Skeletal muscle tissue (tissue), 4 donors: ENCODE results near the gene CTU2. TPM values are rescaled to one million over a fixed set of nuclear protein-coding genes. Genes with fewer than 3 reads are reported as not detected.
A peak's percentile ranks its signal among the peaks of the same experiment; 100 is the strongest.

Source experiments
- H3K27ac ChIP-seq: one replicate; pipeline ENCODE4 v1.7.0; 2013; ENCODE audit warnings: mild to moderate bottlenecking, low read depth, low read length, inconsistent platforms
- H3K27me3 ChIP-seq, 3 donors: one replicate each; pipeline ENCODE4 v1.7.0; 2013; ENCODE audit warnings: low read length in 3 of 3; ENCODE audit not compliant: control insufficient read depth in 3 of 3, insufficient read depth in 3 of 3
- H3K36me3 ChIP-seq, 3 donors: one replicate each; pipeline ENCODE4 v1.7.0; 2013; ENCODE audit warnings: low read length in 3 of 3; ENCODE audit not compliant: control insufficient read depth in 3 of 3, insufficient read depth in 3 of 3
- H3K4me1 ChIP-seq, 3 donors: one replicate each; pipeline ENCODE4 v1.7.0; 2013; ENCODE audit warnings: low read length in 3 of 3, mild to moderate bottlenecking in 3 of 3; ENCODE audit not compliant: control insufficient read depth in 3 of 3, insufficient read depth in 3 of 3
- H3K4me3 ChIP-seq, 3 donors: one replicate each; pipeline ENCODE4 v1.7.0; 2013; ENCODE audit warnings: low read length in 3 of 3
- H3K9ac ChIP-seq, 3 donors: one replicate each; pipeline ENCODE4 v1.7.0; 2013; ENCODE audit warnings: low read length in 3 of 3, mild to moderate bottlenecking in 3 of 3, moderate library complexity in 2 of 3, low read depth in 1 of 3
- H3K9me3 ChIP-seq, 3 donors: one replicate each; pipeline ENCODE4 v1.7.0; 2013; ENCODE audit warnings: low read length in 3 of 3; ENCODE audit not compliant: control insufficient read depth in 3 of 3
- total RNA-seq: library from RNA; depleted of rRNA; stranded (reverse); fragments of >200 nt; gene quantifications from one replicate; pipeline ENCODE4 v1.2.3, GENCODE V29; 2014
- donor health status: Osteomylitis.

CTU2 gene
- total RNA-seq, 1 donor from 2014 or later, result 10.4 TPM

DNA sequence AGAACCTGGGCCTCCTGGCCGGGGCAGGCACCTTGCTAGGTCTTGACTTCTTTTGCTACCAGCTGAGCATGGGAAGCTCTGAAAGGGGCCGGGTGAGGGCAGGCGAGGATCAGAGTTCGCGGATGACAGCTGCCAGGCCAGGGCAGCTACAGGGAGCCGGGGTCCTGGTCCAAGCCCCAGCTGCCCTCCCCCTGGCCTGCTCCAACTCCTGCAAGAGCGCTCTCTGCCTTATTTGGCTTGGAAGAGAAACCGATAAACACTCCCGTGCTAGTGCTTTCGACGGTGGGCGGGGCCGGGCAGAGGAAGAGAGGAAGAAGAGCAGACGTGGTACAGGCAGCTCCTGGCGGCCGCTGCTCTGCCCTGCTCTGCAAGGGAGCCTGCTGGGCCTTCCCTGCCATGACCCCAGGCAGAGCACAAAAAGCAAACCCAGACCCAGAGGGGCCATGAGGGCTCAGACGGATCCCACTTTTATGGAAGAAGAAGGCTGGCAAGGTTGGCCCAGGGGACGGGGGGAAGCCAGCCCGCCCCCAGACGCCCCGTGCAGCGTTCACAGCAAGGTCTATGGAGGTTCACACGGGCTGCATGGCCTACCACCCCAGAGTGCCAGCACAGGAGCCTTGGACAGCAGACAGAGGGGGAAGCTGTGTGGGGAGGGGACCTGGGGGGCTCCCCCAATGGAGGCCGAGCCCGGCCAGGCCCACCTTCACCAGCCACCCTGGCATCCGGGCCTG lies 53.1 kb downstream of the CTU2 start:
- Histone ChIP-seq H3K27ac (no peak overlapping the region), H3K4me1 (peaks cover 0 to 8% (median 6%) of the 10 kb centered on the region in 3 donors), H3K9ac (no peak overlapping the region), H3K27me3 (peaks cover 0 to 6% (median 6%) of the 10 kb centered on the region in 3 donors), H3K4me3 (no peak overlapping the region), H3K36me3 (no peaks in the 10 kb centered on the region), H3K9me3 (peaks cover 0 to 8% (median 3%) of the 10 kb centered on the region in 3 donors)

DNA sequence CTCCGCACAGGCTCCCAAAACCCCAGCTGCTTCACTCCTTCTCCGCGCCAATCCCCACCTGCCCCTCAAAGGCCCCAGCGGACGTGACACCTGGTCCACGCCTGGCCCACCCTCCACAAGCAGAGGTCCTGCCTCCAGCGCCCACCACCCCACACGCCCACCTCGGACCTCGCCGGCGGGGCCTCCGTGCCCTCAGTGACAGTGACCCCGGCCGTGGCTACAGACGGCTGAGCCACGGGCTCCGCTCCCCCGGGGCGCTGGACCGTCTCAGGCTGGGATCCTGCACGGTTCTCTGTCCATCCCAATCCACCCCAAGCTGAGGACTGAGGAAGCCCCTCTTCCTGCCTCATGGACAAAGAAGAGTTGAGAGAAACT lies 53.7 kb downstream of the CTU2 start:
- Histone ChIP-seq H3K36me3 (no peaks in the 10 kb centered on the region), H3K27ac (no peak overlapping the region), H3K9me3 (peaks cover 0 to 8% (median 3%) of the 10 kb centered on the region in 3 donors), H3K4me1 (peaks cover 0 to 8% (median 6%) of the 10 kb centered on the region in 3 donors), H3K4me3 (no peak overlapping the region), H3K27me3 (peaks cover 0 to 7% (median 6%) of the 10 kb centered on the region in 3 donors), H3K9ac (no peak overlapping the region)

DNA sequence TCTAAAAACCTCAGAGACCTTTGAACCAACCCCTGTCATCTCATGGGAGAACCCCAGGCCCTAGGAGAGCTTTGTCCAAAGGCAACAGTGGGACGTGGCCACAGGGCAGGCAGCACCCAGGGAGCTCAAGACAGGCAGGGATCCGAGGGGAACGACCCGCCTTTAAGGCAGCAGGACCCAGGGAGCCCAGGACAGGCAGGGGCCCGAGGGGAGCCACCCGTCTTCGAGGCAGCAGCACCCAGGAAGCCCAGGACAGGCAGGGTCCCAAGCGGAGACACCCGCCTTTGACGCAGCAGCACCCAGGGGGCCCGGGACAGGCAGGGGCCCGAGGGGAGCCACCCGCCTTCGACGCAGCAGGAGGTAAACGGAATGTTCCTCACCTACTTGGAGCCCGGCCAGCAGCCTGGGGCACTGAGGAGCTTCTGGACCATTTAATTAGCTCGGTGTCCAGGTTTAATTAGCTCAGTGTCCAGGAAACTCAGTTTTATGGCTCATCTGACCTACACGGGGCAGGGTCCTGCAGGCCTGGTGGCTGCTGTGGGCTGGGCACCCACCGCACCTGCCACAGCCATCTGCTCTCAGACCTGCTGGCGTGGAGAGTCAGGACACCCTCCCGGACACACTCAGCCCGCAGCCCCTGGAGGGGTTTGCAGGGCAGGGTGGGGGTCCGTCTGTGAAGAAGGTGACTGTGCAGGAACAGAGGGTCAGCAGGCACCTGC lies 54.3 kb downstream of the CTU2 start:
- Histone ChIP-seq H3K36me3 (no peaks in the 10 kb centered on the region), H3K4me3 (no peak overlapping the region), H3K4me1 (peaks cover 0 to 8% (median 6%) of the 10 kb centered on the region in 3 donors), H3K27me3 (peaks cover 0 to 10% (median 6%) of the 10 kb centered on the region in 3 donors), H3K27ac (no peak overlapping the region), H3K9me3 (peaks cover 0 to 8% (median 3%) of the 10 kb centered on the region in 3 donors), H3K9ac (no peak overlapping the region)

DNA sequence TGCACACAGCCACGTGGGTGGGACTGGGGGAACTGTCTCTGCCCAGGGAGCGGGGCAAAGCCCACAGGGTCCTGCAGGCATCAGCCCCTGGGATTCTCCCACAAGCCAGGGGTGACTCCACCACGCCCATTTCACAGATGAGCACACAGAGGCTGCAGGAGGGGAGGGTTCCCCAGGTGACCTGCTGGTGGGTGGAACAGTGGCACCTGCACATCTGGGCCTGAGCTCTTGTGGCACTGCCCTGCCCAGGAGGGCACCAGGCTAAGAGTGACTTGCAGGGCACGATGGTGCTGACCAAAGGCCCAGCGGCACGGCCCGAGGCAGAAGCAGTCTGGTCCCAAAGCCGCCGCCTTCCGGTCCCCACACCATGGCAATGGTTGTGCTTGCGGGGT lies 54.8 kb downstream of the CTU2 start:
- Histone ChIP-seq H3K4me3 (no peak overlapping the region), H3K9ac (no peak overlapping the region), H3K9me3 (peaks cover 0 to 8% (median 3%) of the 10 kb centered on the region in 3 donors), H3K27ac (no peak overlapping the region), H3K36me3 (no peaks in the 10 kb centered on the region), H3K4me1 (peaks cover 0 to 8% (median 6%) of the 10 kb centered on the region in 3 donors), H3K27me3 (peaks cover 0 to 10% (median 6%) of the 10 kb centered on the region in 3 donors)

DNA sequence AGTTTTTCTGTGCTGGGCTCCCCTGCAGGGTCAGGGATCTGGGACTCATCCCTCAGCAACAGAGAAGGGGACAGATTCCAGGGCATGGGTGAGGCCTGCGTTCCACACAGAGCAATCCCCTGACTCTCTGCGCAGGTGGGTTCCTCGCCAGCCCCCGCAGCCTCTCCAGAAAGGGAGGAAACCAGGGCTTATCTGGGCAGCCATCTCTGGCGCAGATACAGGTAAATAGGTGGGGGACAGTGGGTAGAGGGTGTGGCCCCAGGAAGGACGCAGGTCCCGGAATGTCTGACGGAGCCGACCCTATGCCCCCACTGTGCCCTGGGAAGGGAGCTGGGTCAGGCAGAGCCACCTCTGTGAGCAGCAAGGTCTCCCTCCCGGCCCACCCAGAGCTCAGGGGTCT lies 55.5 kb downstream of the CTU2 start:
- peaks cover 0 to 8% (median 6%) of the 10 kb centered on the region in 3 donors for H3K4me1 ChIP-seq
- no peaks in the 10 kb centered on the region for H3K36me3 ChIP-seq
- peaks cover 0 to 10% (median 6%) of the 10 kb centered on the region in 3 donors for H3K27me3 ChIP-seq
- peaks cover 0 to 8% (median 3%) of the 10 kb centered on the region in 3 donors for H3K9me3 ChIP-seq
- no peak overlapping the region for H3K27ac ChIP-seq
- H3K9ac ChIP-seq, result no peak overlapping the region
- no peak overlapping the region for H3K4me3 ChIP-seq

DNA sequence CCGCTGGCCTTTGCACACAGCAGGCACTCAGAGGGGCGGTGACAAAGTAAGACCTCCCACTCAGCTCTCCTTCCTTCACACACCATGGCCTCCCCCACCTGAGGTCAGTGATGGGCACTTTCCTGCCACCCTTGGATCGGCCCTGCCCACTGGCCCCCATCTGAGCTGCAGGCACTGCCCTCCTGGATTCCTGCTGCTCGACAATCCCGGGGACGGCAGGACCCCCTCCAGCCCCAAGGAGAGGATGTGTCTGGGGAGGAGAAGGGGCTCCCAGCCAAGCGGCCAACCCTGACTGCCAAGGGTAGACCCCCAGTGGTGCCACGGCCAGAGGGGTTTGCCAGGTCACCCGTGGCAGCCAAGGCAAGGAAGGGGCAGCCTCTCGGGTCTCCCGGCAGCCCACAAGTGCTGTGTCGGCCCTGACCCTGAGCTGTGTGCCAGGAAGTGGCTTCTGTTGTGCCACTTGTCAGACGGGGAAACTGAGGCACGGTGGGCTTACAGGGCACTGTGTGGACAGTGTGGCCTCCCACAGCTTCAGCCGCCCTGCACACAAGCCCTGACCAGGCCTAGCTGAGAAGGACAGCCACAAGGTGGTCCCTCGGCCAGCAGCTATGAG lies 56.1 kb downstream of the CTU2 start:
- no peak overlapping the region for H3K4me3 ChIP-seq
- H3K27me3 ChIP-seq, result peaks cover 0 to 10% (median 6%) of the 10 kb centered on the region in 3 donors
- H3K9ac ChIP-seq, result no peak overlapping the region
- no peak overlapping the region for H3K27ac ChIP-seq
- H3K36me3 ChIP-seq, result no peaks in the 10 kb centered on the region
- H3K4me1 ChIP-seq, result peaks cover 1 to 8% (median 6%) of the 10 kb centered on the region in 3 donors
- H3K9me3 ChIP-seq, result peaks cover 0 to 8% (median 3%) of the 10 kb centered on the region in 3 donors

DNA sequence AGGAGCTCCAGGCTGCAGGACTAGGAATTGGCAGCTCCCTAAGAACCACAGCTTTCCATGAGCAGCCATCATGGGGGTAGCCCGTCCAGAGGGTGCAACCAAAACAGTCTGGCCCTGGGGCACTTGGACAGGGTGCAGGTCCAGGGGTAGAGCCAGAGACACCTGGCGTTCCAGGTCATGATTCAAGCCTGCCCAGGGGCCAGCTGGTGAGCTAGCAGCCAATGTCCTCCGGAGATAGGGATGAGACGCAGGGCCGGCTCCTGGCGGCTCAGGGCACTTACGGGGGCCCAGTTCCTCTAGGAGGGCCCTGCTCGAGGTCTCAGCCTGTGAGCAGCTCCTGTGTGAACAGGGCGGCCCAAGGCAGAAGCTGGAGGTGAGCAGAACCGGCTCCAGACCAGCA lies 56.6 kb downstream of the CTU2 start:
- Histone ChIP-seq H3K9ac (no peak overlapping the region), H3K9me3 (peaks cover 0 to 8% (median 3%) of the 10 kb centered on the region in 3 donors), H3K4me1 (peaks cover 5 to 12% (median 10%) of the 10 kb centered on the region in 3 donors), H3K36me3 (no peaks in the 10 kb centered on the region), H3K27ac (no peak overlapping the region), H3K4me3 (no peak overlapping the region), H3K27me3 (peaks cover 0 to 9% (median 8%) of the 10 kb centered on the region in 3 donors)

DNA sequence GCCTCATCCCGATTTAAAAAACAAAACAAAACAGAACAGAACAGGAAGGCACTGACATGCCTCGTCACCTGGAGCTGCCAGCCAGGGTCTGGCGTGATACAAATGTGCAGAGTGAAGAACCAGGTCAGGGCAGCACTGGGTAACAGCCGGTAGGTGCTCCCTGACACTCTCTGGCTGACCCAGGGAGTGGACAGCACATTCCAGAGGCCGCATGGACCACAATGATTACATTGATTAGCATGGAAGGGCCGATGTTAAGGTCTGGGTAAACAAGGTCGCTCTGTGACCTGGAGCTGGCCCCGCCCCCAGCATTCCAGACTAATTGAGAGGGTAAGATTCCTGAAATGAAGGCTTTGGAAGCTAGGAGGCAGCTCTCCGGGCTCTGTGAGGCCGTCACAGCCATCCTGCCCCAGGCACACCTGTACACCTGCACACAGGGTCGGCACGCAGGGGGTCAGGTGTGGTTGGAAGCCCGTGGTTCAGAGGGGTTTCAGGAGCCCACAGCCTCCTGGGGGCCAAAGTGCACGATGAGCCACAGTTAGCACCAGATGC lies 57.3 kb downstream of the CTU2 start:
- peaks cover 0 to 10% (median 6%) of the 10 kb centered on the region in 3 donors for H3K27me3 ChIP-seq
- H3K36me3 ChIP-seq, result no peaks in the 10 kb centered on the region
- H3K9ac ChIP-seq, result peak overlapping the region in 1 of 3 donors; percentile 23
- H3K4me1 ChIP-seq, result peaks cover 7 to 19% (median 15%) of the 10 kb centered on the region in 3 donors
- no peak overlapping the region for H3K4me3 ChIP-seq
- H3K9me3 ChIP-seq, result peaks cover 0 to 4% (median 0%) of the 10 kb centered on the region in 3 donors
- H3K27ac ChIP-seq, result no peak overlapping the region

DNA sequence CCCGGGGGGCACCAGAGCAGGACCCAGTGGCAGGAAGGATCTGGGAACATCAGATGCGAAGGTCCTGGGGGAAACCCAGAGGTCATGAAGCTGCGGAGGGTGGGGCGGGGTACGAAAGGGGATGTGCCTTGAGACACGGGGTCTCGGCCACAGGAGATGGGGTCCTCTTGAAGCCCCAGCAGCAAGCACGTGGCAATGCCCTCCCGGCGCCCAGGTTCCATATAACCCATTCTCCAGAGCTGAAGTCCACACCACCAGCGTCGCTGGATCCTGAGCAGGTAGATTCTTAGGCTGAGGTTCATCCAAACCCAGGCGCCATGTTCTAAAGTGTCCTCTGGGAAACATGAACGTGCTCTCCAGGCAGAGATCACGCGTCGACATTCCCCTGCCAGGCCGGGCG lies 57.8 kb downstream of the CTU2 start:
- no peak overlapping the region for H3K4me3 ChIP-seq
- H3K9me3 ChIP-seq, result no peaks in the 10 kb centered on the region
- H3K27me3 ChIP-seq, result peaks cover 0 to 14% (median 8%) of the 10 kb centered on the region in 3 donors
- H3K36me3 ChIP-seq, result no peaks in the 10 kb centered on the region
- H3K9ac ChIP-seq, result no peak overlapping the region
- peaks cover 10 to 21% (median 19%) of the 10 kb centered on the region in 3 donors for H3K4me1 ChIP-seq
- H3K27ac ChIP-seq, result no peak overlapping the region
